Raji (cell line): ENCODE data around the gene TPD52L1.

Experiments used
- POLR2A ChIP-seq: IDR thresholded peaks from 2 replicates; pipeline ENCODE4 v1.6.1; 2011; ENCODE audit warnings: low read depth, low read length, control low read depth; ENCODE audit not compliant: insufficient read depth

Gene TPD52L1

GRCh38 chr6:125232466-125232865 lies 78.9 kb downstream of the TPD52L1 start:
- TF ChIP-seq POLR2A: no peak

DNA sequence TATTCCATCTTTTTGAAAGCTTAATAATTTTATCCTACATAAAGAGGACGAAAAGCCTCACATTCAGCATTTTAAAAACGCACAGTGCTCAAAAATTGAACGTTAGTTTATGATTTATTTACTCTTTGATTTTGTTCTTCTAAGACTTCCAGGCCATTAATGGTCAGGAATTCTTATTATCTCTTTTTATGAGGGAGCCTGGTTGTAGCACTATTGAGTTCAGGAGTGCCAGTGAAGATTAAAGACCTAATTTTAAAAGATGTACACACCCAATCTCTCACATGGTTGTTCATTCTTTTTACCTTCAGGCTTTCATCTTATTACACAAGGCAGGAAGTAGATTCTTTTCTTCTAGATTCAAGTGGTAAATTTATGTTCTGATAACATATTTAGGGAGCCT lies 79.6 kb downstream of the TPD52L1 start:
- TF ChIP-seq POLR2A: no peak

DNA sequence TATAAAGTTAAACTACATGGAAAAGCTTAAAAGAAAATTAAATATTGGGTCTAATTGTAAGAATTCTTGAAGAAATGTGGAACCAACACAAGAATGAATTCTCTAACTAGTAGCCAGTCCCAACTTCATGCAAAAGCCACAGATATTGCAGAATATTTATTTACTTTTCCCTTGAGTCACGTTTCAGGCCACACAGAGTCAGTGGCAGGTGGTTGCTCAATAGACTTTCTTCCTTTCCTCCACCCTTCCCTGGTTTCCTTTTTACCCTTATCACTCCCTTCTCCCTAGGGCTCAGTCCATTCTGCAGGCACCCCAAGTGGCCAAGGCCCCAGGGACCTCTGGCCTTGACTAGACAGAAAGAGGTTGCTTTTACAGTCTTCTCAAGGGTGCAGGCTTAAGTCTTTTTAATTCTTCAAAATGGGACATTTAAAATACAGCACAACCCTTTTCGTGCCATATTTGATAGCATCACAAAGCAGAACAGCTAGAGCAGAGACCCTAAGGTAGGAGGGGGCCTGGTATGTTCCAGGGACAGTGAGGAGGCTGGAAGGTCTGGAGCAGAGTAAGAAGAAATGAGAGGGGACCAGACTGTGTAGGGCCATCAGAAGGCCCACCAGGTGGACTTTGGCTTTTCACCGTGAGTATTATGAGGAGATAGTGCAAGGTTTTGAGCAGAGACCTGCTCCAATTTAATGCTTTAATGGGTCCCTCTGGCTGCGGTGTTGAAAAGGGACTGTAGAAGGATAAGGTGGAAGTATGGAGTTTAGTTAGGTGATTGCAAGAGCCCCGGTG lies 83.2 kb downstream of the TPD52L1 start:
- no peak for TF ChIP-seq POLR2A

GRCh38 chr6:125237764-125238163 lies 84.2 kb downstream of the TPD52L1 start:
- TF ChIP-seq POLR2A: no peak

- TF ChIP-seq POLR2A: no peak
Measured at GRCh38 chr6:125245109-125245508, 91.5 kb downstream of the TPD52L1 start.

DNA sequence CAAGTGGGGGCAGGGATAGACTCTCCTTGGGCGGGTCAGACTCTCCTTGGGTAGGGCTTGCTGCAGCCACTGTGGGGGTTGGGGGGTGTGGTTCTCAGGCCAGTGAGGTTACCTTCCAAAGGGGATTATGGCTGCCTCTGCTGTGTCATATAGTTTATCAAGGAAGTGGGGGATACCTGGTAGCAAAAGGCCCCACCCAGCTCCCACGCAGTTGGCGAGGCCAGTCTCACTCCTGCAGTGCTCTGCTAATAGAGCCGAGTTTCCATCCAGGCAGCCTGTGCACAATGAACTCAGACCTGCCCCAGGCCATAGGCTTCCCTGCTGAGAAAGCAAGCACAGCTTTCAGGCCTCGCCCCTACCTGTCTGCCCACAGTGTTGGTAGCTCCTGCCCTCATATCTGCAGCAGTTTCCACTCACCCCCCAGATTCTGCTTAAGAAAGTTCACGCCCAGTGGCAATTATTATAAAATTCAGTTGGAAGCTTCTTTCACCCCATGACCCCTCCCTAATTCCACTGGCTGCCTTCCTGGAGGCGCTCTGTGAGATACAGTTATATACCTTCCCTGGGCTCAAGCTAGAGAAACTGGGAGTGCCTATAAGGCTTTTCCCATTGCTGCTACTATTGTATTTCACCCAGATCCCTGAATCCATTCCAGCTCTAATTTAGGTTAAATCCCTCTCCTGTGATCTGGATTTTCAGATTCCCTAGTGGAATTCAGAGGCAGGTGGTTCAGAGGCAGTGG lies 92.1 kb downstream of the TPD52L1 start:
- TF ChIP-seq POLR2A: no peak

- TF ChIP-seq POLR2A: no peak
Measured at GRCh38 chr6:125246566-125246965, 93.0 kb downstream of the TPD52L1 start.

GRCh38 chr6:125248136-125248535 lies 94.6 kb downstream of the TPD52L1 start:
- TF ChIP-seq POLR2A: no peak

DNA sequence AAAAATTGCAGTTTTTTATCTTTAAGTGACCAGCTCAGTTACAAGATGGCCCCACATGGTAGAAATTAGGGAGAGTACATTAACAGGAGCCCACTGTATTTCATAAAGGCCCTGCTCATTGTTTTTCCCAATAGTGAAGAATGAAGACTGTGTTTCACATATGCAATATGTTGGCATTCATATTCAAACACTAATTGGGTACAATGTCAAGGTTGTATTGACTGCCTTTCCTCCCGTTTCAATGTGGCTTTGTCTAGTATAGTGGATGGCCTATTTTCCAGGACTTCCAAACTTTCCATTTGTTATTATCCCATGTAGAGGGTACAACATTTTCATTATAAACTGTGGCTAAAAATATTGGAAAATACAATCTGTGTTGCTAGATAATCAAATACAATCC lies 96.9 kb downstream of the TPD52L1 start:
- no peak for TF ChIP-seq POLR2A

- TF ChIP-seq POLR2A: no peak
Measured at GRCh38 chr6:125251516-125252220, 98.1 kb downstream of the TPD52L1 start.

- TF ChIP-seq POLR2A: no peak
Measured at GRCh38 chr6:125252891-125253290, 99.3 kb downstream of the TPD52L1 start.

DNA sequence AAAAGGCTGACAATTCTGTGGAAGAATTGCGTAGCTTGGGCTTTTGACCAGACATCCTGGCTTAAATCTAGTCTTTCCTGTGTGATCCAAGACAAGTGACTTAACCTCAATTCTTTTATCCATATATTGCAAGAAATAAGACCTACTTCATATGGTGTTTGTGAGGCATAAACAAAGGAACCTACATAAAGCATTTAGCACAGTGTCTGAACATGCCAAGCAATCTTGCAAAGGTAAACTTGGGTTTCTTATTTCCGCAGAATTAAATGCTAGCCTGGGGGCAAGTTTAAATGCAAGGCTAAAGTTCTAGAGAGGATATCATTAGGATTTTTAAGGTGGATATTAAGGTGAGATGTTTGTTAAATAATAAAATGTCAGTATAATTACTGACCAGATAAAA lies 100.3 kb downstream of the TPD52L1 start:
- TF ChIP-seq POLR2A: no peak

DNA sequence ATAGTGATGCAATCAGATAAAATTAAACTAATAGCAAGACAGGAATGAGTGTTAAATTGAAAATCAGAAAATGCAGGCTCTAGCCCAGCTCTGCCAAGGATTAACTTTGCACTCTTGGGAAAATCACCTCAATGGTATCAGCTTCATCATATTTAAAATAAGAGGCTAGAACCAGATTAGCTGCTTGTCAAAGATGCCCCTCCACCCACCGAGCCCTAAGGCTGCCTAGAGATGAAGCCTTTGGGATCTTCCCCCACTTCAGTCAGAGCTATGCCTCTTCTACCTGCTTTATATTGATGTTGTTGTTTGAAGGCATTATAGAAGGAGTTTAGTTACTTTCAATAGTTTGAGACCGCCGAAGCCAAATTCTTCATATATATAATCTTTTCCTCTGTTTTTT lies 100.7 kb downstream of the TPD52L1 start:
- no peak for TF ChIP-seq POLR2A

- no peak for TF ChIP-seq POLR2A
Measured at GRCh38 chr6:125255201-125255600, 101.6 kb downstream of the TPD52L1 start.

- no peak for TF ChIP-seq POLR2A
Measured at GRCh38 chr6:125257351-125257750, 103.8 kb downstream of the TPD52L1 start.
